NCI-H1417 (cell line): ENCODE results near the gene LASP1.

ENCODE experiments used
- DNase-seq, 3 experiments: peaks; one replicate each; lab custom pipeline; 2025; lab: John Stamatoyannopoulos, UW

The LASP1 gene

GRCh38 chr17:38885728-38886642 lies 16.1 kb downstream of the LASP1 start:
- peak in 2 of 3 experiments; percentile 12 to 74 for DNase-seq

- DNase-seq = no peak
Observed at GRCh38 chr17:38886643-38887010, 16.8 kb downstream of the LASP1 start.

- no peak for DNase-seq
Observed at GRCh38 chr17:38888842-38889241, 19.0 kb downstream of the LASP1 start.

- DNase-seq = no peak
Observed at GRCh38 chr17:38889745-38890409, 20.0 kb downstream of the LASP1 start.

GRCh38 chr17:38890410-38890746 lies 20.5 kb downstream of the LASP1 start:
- no peak for DNase-seq

- no peak for DNase-seq
Observed at GRCh38 chr17:38891441-38891840, 21.6 kb downstream of the LASP1 start.

GRCh38 chr17:38892083-38892482 lies 22.2 kb downstream of the LASP1 start:
- no peak for DNase-seq

GRCh38 chr17:38892620-38893019 lies 22.8 kb downstream of the LASP1 start:
- DNase-seq = no peak

GRCh38 chr17:38893113-38893512 lies 23.3 kb downstream of the LASP1 start:
- DNase-seq = no peak

GRCh38 chr17:38893607-38894006 lies 23.7 kb downstream of the LASP1 start:
- no peak for DNase-seq

- DNase-seq = no peak
Observed at GRCh38 chr17:38894276-38894675, 24.4 kb downstream of the LASP1 start.

GRCh38 chr17:38896346-38896954 lies 26.6 kb downstream of the LASP1 start:
- DNase-seq = no peak

- DNase-seq = no peak
Observed at GRCh38 chr17:38897176-38897575, 27.3 kb downstream of the LASP1 start.

- DNase-seq = no peak
Observed at GRCh38 chr17:38897671-38898290, 27.9 kb downstream of the LASP1 start.

- no peak for DNase-seq
Observed at GRCh38 chr17:38898291-38898679, 28.4 kb downstream of the LASP1 start.

GRCh38 chr17:38898812-38899348 lies 29.0 kb downstream of the LASP1 start:
- DNase-seq = no peak

- DNase-seq = no peak
Observed at GRCh38 chr17:38899421-38899820, 29.6 kb downstream of the LASP1 start.

- no peak for DNase-seq
Observed at GRCh38 chr17:38900978-38901656, 31.3 kb downstream of the LASP1 start.

GRCh38 chr17:38903404-38903803 lies 33.5 kb downstream of the LASP1 start:
- DNase-seq = no peak

- DNase-seq = no peak
Observed at GRCh38 chr17:38904892-38905291, 35.0 kb downstream of the LASP1 start.

- DNase-seq = no peak
Observed at GRCh38 chr17:38905375-38905774, 35.5 kb downstream of the LASP1 start.
